ENCODE results near the gene GSG1. TPM values are rescaled to one million over a fixed set of nuclear protein-coding genes. Genes with fewer than 3 reads are reported as not detected.

GSG1 gene
- total RNA-seq, 1 experiment from 2014 or later, result not detected

GRCh38 chr12:13133886-13134285 lies 30.4 kb upstream of the GSG1 start (continued):
- TF ChIP-seq, protein P1, sequence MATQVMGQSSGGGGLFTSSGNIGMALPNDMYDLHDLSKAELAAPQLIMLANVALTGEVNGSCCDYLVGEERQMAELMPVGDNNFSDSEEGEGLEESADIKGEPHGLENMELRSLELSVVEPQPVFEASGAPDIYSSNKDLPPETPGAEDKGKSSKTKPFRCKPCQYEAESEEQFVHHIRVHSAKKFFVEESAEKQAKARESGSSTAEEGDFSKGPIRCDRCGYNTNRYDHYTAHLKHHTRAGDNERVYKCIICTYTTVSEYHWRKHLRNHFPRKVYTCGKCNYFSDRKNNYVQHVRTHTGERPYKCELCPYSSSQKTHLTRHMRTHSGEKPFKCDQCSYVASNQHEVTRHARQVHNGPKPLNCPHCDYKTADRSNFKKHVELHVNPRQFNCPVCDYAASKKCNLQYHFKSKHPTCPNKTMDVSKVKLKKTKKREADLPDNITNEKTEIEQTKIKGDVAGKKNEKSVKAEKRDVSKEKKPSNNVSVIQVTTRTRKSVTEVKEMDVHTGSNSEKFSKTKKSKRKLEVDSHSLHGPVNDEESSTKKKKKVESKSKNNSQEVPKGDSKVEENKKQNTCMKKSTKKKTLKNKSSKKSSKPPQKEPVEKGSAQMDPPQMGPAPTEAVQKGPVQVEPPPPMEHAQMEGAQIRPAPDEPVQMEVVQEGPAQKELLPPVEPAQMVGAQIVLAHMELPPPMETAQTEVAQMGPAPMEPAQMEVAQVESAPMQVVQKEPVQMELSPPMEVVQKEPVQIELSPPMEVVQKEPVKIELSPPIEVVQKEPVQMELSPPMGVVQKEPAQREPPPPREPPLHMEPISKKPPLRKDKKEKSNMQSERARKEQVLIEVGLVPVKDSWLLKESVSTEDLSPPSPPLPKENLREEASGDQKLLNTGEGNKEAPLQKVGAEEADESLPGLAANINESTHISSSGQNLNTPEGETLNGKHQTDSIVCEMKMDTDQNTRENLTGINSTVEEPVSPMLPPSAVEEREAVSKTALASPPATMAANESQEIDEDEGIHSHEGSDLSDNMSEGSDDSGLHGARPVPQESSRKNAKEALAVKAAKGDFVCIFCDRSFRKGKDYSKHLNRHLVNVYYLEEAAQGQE (IDR thresholded peaks at IDR 0.05; ENCODE audit: low read depth), result no peak
- no peak for TF ChIP-seq TCF7L2 (IDR thresholded peaks at IDR 0.05; ENCODE audit: borderline replicate concordance, extremely low read depth, insufficient read depth, insufficient read length)

DNA sequence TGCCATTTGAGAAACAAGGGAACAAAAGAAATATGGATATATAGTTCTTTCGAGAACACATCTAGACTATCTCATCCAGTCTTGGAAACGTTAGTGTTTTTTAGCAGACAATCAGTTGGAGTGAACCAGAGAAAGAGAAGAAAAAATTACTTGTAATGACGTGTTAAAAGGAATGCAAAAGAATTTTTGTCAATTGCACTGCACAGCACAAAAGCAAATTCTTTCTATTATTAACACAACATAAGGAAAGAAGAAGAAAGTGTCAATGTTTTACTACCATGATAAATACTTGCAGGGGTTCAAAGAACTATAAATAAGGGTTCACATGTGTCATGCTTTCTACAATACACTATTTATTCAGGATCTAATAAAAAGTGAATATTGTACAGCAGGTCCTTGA lies 27.5 kb upstream of the GSG1 start:
- ChIA-PET CTCF (no interaction called here), POLR2A (no interaction called here), RAD21 (ENCODE audit: low non-redundant PET in 1 of 2, low total read pairs in 2 of 2, uncharacterized antibody in 2 of 2, unreplicated experiment in 2 of 2) (no interaction called here)
- Histone ChIP-seq H3K9ac (ENCODE audit: low read length) (no peak overlapping the region), H3K9me2 (ENCODE audit: insufficient read depth) (no peaks in the 10 kb centered on the region), H3K4me2 (ENCODE audit: low read length) (no peak overlapping the region), H3K27me3 (ENCODE audit: insufficient read depth, low read length) (no peaks in the 10 kb centered on the region), H3K36me3 (ENCODE audit: control insufficient read depth in 1 of 2, insufficient read depth in 2 of 2, low read length in 2 of 2) (no peaks in the 10 kb centered on the region), H3K27ac (ENCODE audit: low read depth, low read length) (no peak overlapping the region), H3K79me2 (ENCODE audit: insufficient read depth, low read length) (no peaks in the 10 kb centered on the region), H4K20me1 (ENCODE audit: insufficient read depth) (no peaks in the 10 kb centered on the region), H3K4me1 (ENCODE audit: control insufficient read depth in 1 of 2, insufficient read depth in 2 of 2, low read length in 2 of 2) (peaks cover 10 to 39% of the 10 kb centered on the region in 2 experiments), H2AFZ (ENCODE audit: low read depth, low read length, poor library complexity, severe bottlenecking) (no peak overlapping the region), H3K9me3 (ENCODE audit: control insufficient read depth in 1 of 2, insufficient read depth in 1 of 2, low read depth in 1 of 2, low read length in 2 of 2) (no peaks in the 10 kb centered on the region), H3K4me3 (replicated peaks in 1 of 2; ENCODE audit: low read depth in 1 of 2, low read length in 2 of 2) (no peak overlapping the region)
- ATAC-seq, result no peak
- intact Hi-C loops (cut with micrococcal nuclease), result no loop called here
- no peak for DNase-seq (ENCODE audit: low read depth, low spot score)
- no TSS peak for BruUV-seq (replicated peaks)
- TF ChIP-seq ZNF274 (IDR thresholded peaks at IDR 0.05; ENCODE audit: low read depth, low read length) (no peak), SRF (IDR thresholded peaks at IDR 0.05; ENCODE audit: low read depth) (no peak), JUND (IDR thresholded peaks at IDR 0.05) (no peak), FOSL1 (IDR thresholded peaks at IDR 0.05; ENCODE audit: low read depth) (no peak), RAD21 (IDR thresholded peaks at IDR 0.05; ENCODE audit: low read depth) (no peak), ZFX (IDR thresholded peaks at IDR 0.05) (no peak), CEBPB (IDR thresholded peaks at IDR 0.05; ENCODE audit: low read depth) (no peak), EZH2 (IDR thresholded peaks at IDR 0.05) (no peak), EGR1 (IDR thresholded peaks at IDR 0.05; ENCODE audit: low read depth) (no peak), TCF7L2 (IDR thresholded peaks at IDR 0.05; ENCODE audit: borderline replicate concordance, extremely low read depth, insufficient read depth, insufficient read length) (no peak), SP1 (IDR thresholded peaks at IDR 0.05; ENCODE audit: low read depth) (no peak)
- TF ChIP-seq, protein P2, sequence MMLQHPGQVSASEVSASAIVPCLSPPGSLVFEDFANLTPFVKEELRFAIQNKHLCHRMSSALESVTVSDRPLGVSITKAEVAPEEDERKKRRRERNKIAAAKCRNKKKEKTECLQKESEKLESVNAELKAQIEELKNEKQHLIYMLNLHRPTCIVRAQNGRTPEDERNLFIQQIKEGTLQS (IDR thresholded peaks at IDR 0.05), result no peak
- TF ChIP-seq, protein P3, sequence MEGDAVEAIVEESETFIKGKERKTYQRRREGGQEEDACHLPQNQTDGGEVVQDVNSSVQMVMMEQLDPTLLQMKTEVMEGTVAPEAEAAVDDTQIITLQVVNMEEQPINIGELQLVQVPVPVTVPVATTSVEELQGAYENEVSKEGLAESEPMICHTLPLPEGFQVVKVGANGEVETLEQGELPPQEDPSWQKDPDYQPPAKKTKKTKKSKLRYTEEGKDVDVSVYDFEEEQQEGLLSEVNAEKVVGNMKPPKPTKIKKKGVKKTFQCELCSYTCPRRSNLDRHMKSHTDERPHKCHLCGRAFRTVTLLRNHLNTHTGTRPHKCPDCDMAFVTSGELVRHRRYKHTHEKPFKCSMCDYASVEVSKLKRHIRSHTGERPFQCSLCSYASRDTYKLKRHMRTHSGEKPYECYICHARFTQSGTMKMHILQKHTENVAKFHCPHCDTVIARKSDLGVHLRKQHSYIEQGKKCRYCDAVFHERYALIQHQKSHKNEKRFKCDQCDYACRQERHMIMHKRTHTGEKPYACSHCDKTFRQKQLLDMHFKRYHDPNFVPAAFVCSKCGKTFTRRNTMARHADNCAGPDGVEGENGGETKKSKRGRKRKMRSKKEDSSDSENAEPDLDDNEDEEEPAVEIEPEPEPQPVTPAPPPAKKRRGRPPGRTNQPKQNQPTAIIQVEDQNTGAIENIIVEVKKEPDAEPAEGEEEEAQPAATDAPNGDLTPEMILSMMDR (IDR thresholded peaks at IDR 0.05 in 2 of 3, conservative IDR thresholded peaks at IDR 0.05 in 1 of 3; ENCODE audit: borderline replicate concordance in 1 of 3, insufficient read depth in 1 of 3, low read depth in 2 of 3, low read length in 2 of 3), result no peak
- TF ChIP-seq, protein P4, sequence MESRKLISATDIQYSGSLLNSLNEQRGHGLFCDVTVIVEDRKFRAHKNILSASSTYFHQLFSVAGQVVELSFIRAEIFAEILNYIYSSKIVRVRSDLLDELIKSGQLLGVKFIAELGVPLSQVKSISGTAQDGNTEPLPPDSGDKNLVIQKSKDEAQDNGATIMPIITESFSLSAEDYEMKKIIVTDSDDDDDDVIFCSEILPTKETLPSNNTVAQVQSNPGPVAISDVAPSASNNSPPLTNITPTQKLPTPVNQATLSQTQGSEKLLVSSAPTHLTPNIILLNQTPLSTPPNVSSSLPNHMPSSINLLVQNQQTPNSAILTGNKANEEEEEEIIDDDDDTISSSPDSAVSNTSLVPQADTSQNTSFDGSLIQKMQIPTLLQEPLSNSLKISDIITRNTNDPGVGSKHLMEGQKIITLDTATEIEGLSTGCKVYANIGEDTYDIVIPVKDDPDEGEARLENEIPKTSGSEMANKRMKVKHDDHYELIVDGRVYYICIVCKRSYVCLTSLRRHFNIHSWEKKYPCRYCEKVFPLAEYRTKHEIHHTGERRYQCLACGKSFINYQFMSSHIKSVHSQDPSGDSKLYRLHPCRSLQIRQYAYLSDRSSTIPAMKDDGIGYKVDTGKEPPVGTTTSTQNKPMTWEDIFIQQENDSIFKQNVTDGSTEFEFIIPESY (IDR thresholded peaks at IDR 0.05; ENCODE audit: extremely low read depth, insufficient replicate concordance, low read length), result no peak
